ENCODE measurements around the gene FGA.

DNA sequence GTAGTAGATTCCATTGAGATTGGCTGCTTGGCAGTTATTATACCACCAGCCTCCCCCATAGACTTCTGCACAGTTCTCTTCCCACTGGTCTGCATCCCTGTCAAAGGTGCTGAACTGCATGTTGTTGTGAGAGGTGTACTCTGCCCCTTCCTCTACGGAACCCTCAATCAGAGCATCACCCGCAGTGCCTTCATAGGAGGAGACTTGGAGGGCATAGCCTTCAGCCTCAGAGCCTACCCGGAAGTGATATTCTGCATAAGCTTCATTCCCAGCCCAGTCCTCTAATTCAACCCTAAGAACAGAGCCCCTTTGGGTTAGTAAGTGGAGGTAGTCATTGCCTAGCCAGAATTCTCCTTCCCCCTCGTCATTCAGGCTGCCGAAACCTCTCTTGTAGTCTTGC is 6.3 kb downstream of the FGA start:
- TF ChIP-seq POLR2A (IDR thresholded peaks at IDR 0.05; ENCODE audit: low read depth, low read length) (no peak), PAX5 (IDR thresholded peaks at IDR 0.05; ENCODE audit: insufficient read depth, low read length, severe bottlenecking) (no peak), POLR2AphosphoS5 (IDR thresholded peaks at IDR 0.05; ENCODE audit: low read depth, low read length) (no peak), TAF1 (IDR thresholded peaks at IDR 0.05; ENCODE audit: low read depth, low read length) (no peak), POU2F2 (IDR thresholded peaks at IDR 0.05; ENCODE audit: low read depth, low read length) (no peak)

Measured in GM12891 (cell line).